Measurements from ENCODE around the gene ALOXE3.
"Not testable (repeated sequence)": the region's sequence is repeated elsewhere in the genome, so short reads cannot be mapped to it uniquely, and the experiment has no call there.

DNA sequence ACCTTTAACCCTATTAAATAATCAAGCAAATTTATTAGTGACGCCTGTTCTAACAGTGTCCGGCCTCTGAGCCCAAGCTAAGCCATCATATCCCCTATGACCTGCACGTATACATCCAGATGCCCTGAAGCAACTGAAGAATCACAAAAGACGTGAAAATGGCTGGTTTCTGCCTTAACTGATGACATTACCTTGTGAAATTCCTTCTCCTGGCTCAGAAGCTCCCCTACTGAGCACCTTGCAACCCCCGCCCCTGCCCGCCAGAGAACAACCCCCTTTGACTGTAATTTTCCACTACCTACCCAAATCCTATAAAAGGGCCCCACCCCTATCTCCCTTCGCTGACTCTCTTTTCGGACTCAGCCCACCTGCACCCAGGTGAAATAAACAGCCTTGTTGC is 56.5 kb downstream of the ALOXE3 start:
- TF ChIP-seq, protein P1, sequence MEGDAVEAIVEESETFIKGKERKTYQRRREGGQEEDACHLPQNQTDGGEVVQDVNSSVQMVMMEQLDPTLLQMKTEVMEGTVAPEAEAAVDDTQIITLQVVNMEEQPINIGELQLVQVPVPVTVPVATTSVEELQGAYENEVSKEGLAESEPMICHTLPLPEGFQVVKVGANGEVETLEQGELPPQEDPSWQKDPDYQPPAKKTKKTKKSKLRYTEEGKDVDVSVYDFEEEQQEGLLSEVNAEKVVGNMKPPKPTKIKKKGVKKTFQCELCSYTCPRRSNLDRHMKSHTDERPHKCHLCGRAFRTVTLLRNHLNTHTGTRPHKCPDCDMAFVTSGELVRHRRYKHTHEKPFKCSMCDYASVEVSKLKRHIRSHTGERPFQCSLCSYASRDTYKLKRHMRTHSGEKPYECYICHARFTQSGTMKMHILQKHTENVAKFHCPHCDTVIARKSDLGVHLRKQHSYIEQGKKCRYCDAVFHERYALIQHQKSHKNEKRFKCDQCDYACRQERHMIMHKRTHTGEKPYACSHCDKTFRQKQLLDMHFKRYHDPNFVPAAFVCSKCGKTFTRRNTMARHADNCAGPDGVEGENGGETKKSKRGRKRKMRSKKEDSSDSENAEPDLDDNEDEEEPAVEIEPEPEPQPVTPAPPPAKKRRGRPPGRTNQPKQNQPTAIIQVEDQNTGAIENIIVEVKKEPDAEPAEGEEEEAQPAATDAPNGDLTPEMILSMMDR (IDR thresholded peaks at IDR 0.05; ENCODE audit: low read length): not testable (repeated sequence)
- TF ChIP-seq EZH2 (optimal IDR thresholded peaks at IDR 0.05; ENCODE audit: low read depth, low read length): not testable (repeated sequence)
